Keratinocyte (primary cell): Measurements from ENCODE around the gene SFPQ. TPM values are rescaled to one million over a fixed set of nuclear protein-coding genes. Genes with fewer than 3 reads are reported as not detected.

ENCODE experiments used
- DNase-seq: peaks from one replicate; pipeline ENCODE4 v3.0.0-alpha.2; 2011; ENCODE audit warnings: low read depth, missing footprints, low spot score
- FAIRE-seq: peaks from 2 replicates; lab custom pipeline; 2011; peaks lifted over from hg19 to GRCh38; lab: Jason Lieb, UNC
- H2AFZ ChIP-seq: 2 replicates; pipeline ENCODE4 v1.6.0; 2012; ENCODE audit warnings: low read length, control low read depth, inconsistent platforms; ENCODE audit not compliant: control insufficient read depth
- H3K27ac ChIP-seq: 2 replicates; pipeline ENCODE4 v1.5.1; 2011; ENCODE audit warnings: low read length; ENCODE audit not compliant: control insufficient read depth, insufficient read depth
- H3K27me3 ChIP-seq: 3 replicates; pipeline ENCODE4 v1.6.0; 2011; ENCODE audit warnings: low read length; ENCODE audit not compliant: control insufficient read depth, insufficient read depth; ENCODE audit errors: extremely low read depth
- H3K36me3 ChIP-seq, 2 experiments: 2 replicates in 1 of 2; 3 replicates in 1 of 2; pipeline ENCODE4 v1.5.1; 2011; ENCODE audit warnings: low read length in 2 of 2, mild to moderate bottlenecking in 1 of 2; ENCODE audit not compliant: control insufficient read depth in 2 of 2, insufficient read depth in 2 of 2; ENCODE audit errors: extremely low read depth in 1 of 2
- H3K4me1 ChIP-seq: 3 replicates; pipeline ENCODE4 v1.5.1; 2011; ENCODE audit warnings: low read length; ENCODE audit not compliant: control insufficient read depth, insufficient read depth; ENCODE audit errors: extremely low read depth
- H3K4me2 ChIP-seq: 3 replicates; pipeline ENCODE4 v1.6.0; 2011; ENCODE audit warnings: low read depth, low read length; ENCODE audit not compliant: control insufficient read depth, insufficient read depth; ENCODE audit errors: extremely low read depth
- H3K4me3 ChIP-seq, 3 experiments: fragments of 200-600 bp in 1 of 3; sonication (generic) in 1 of 3; 2 replicates in 2 of 3; 3 replicates in 1 of 3; pipeline ENCODE4 v1.5.1; 2011 to 2016; ENCODE audit warnings: low read length in 3 of 3, mild to moderate bottlenecking in 3 of 3, control low read depth in 2 of 3, inconsistent platforms in 1 of 3, low read depth in 1 of 3, mixed read lengths in 1 of 3, mixed run types in 1 of 3, moderate library complexity in 1 of 3; ENCODE audit not compliant: control insufficient read depth in 2 of 3, insufficient read depth in 2 of 3; ENCODE audit errors: extremely low read depth in 1 of 3
- H3K79me2 ChIP-seq: 2 replicates; pipeline ENCODE4 v1.6.0; 2012; ENCODE audit warnings: low read length; ENCODE audit not compliant: control insufficient read depth, insufficient read depth
- H3K9ac ChIP-seq: 3 replicates; pipeline ENCODE4 v1.6.0; 2011; ENCODE audit warnings: low read length; ENCODE audit not compliant: control insufficient read depth, insufficient read depth; ENCODE audit errors: extremely low read depth
- H3K9me1 ChIP-seq: 3 replicates; pipeline ENCODE4 v1.6.0; 2011; ENCODE audit warnings: low read length; ENCODE audit not compliant: control insufficient read depth, insufficient read depth; ENCODE audit errors: extremely low read depth
- H3K9me3 ChIP-seq: 2 replicates; pipeline ENCODE4 v1.5.1; 2012; ENCODE audit warnings: low read depth, low read length; ENCODE audit not compliant: control insufficient read depth
- H4K20me1 ChIP-seq: 3 replicates; pipeline ENCODE4 v1.6.0; 2011; ENCODE audit warnings: low read length; ENCODE audit not compliant: control insufficient read depth, insufficient read depth; ENCODE audit errors: extremely low read depth
- EZH2 ChIP-seq: IDR thresholded peaks from one replicate; pipeline ENCODE4 v1.6.1; 2012; ENCODE audit warnings: inconsistent platforms, mild to moderate bottlenecking, low read length, moderate library complexity
- dilution Hi-C: fragments of 300-500 bp; cut with MboI; formaldehyde crosslinking; loops from one replicate; pipeline ENCODE4 v1.7.0; 2020; ENCODE audit warnings: low sequenced_read_pairs; ENCODE audit not compliant: extremely low pct_ligation_motif_present
- polyA plus RNA-seq, 5 experiments: library from polyadenylated mRNA; depleted of rRNA in 3 of 5; stranded (reverse) in 3 of 5; stranded (forward) in 1 of 5; unstranded in 1 of 5; fragments of >200 nt; gene quantifications; 1 replicate in 1 of 5; 2 replicates in 3 of 5; 3 replicates in 1 of 5; pipeline versions ENCODE4 v1.2.1 to v1.2.3, GENCODE V29; 2011 to 2012; ENCODE audit warnings: missing spikeins in 2 of 5, low read depth in 1 of 5, low replicate concordance in 1 of 5
- TF ChIP-seq, protein P1 (sequence below), 3 experiments: IDR thresholded peaks in 1 of 3; conservative IDR thresholded peaks in 1 of 3; optimal IDR thresholded peaks in 1 of 3; 2 replicates in 2 of 3; 3 replicates in 1 of 3; pipeline versions ENCODE3 to v1.5.1; 2011; ENCODE audit warnings: low read length in 3 of 3, mild to moderate bottlenecking in 3 of 3, moderate library complexity in 2 of 3, control low read depth in 1 of 3, inconsistent platforms in 1 of 3; ENCODE audit not compliant: insufficient read depth in 2 of 3; ENCODE audit errors: extremely low read depth in 1 of 3

Gene SFPQ
- polyA plus RNA-seq, 1 donor (not counting 4 experiments of a cell fraction or from before 2014, with no cell fraction given) = 150 TPM

DNA sequence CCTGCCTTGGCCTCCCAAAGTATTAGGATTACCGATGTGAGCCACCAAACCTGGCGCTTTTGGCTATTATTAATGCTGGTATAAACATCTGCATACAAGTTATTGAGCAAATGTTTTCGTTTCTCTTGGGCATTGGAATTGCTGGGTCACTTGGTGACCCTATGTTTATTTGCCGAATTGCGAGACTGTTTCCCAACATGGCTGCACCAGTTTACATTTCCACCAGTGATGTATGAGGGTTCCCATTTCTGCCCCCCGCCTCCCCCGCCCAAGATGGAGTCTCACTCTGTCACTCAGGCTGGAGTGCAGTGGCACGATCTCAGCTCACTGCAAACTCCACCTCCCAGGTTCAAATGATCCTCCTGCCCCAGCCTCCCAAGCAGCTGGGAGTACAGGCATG lies 20.9 kb downstream of the SFPQ start:
- no peak for TF ChIP-seq EZH2
- TF ChIP-seq, protein P1, sequence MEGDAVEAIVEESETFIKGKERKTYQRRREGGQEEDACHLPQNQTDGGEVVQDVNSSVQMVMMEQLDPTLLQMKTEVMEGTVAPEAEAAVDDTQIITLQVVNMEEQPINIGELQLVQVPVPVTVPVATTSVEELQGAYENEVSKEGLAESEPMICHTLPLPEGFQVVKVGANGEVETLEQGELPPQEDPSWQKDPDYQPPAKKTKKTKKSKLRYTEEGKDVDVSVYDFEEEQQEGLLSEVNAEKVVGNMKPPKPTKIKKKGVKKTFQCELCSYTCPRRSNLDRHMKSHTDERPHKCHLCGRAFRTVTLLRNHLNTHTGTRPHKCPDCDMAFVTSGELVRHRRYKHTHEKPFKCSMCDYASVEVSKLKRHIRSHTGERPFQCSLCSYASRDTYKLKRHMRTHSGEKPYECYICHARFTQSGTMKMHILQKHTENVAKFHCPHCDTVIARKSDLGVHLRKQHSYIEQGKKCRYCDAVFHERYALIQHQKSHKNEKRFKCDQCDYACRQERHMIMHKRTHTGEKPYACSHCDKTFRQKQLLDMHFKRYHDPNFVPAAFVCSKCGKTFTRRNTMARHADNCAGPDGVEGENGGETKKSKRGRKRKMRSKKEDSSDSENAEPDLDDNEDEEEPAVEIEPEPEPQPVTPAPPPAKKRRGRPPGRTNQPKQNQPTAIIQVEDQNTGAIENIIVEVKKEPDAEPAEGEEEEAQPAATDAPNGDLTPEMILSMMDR (optimal IDR thresholded peaks at IDR 0.05 in 1 of 3, IDR thresholded peaks at IDR 0.05 in 1 of 3, conservative IDR thresholded peaks at IDR 0.05 in 1 of 3; ENCODE audit: extremely low read depth in 1 of 3, insufficient read depth in 2 of 3, low read length in 3 of 3) = no peak
- Histone ChIP-seq H3K9me1 (no peaks in the 10 kb centered on the region), H3K9me3 (no peaks in the 10 kb centered on the region), H2AFZ (no peak overlapping the region), H3K27me3 (no peaks in the 10 kb centered on the region), H3K4me1 (no peaks in the 10 kb centered on the region), H3K27ac (no peak overlapping the region), H3K4me3 (no peak overlapping the region), H3K36me3 (peaks cover 6 to 14% of the 10 kb centered on the region in 2 experiments), H4K20me1 (no peaks in the 10 kb centered on the region), H3K4me2 (no peak overlapping the region), H3K79me2 (no peaks in the 10 kb centered on the region), H3K9ac (no peak overlapping the region)
- no peak for DNase-seq
- no peak for FAIRE-seq
- dilution Hi-C loops = no loop called here

GRCh38 chr1:35171579-35171978 lies 21.4 kb downstream of the SFPQ start:
- Histone ChIP-seq H3K27ac (no peak overlapping the region), H2AFZ (no peak overlapping the region), H4K20me1 (no peaks in the 10 kb centered on the region), H3K4me3 (no peak overlapping the region), H3K9me1 (no peaks in the 10 kb centered on the region), H3K9me3 (no peaks in the 10 kb centered on the region), H3K4me1 (no peaks in the 10 kb centered on the region), H3K36me3 (peaks cover 6 to 12% of the 10 kb centered on the region in 2 experiments), H3K27me3 (no peaks in the 10 kb centered on the region), H3K9ac (no peak overlapping the region), H3K4me2 (no peak overlapping the region), H3K79me2 (no peaks in the 10 kb centered on the region)
- DNase-seq (no peak), FAIRE-seq (no peak)
- TF ChIP-seq, protein P1 (optimal IDR thresholded peaks at IDR 0.05 in 1 of 3, IDR thresholded peaks at IDR 0.05 in 1 of 3, conservative IDR thresholded peaks at IDR 0.05 in 1 of 3; ENCODE audit: extremely low read depth in 1 of 3, insufficient read depth in 2 of 3, low read length in 3 of 3) = no peak
- no peak for TF ChIP-seq EZH2
- dilution Hi-C loops = no loop called here
